GM13977 (cell line): ENCODE results near the gene RABL6.

Source experiments
- DNase-seq: peaks from one replicate; pipeline ENCODE4 v3.0.0; 2012; ENCODE audit warnings: low spot score
- CTCF ChIP-seq: IDR thresholded peaks from 2 replicates; pipeline ENCODE4 v1.5.1; 2012; ENCODE audit warnings: mild to moderate bottlenecking, control low read depth; ENCODE audit not compliant: insufficient read depth; ENCODE audit errors: extremely low read depth, missing control alignments
- in situ Hi-C: fragments of 300-500 bp; cut with MboI; formaldehyde crosslinking; loops from one replicate; pipeline ENCODE4 v1.12.0; 2022; ENCODE audit warnings: low sequenced_read_pairs, low pct_unique_long_range_greater_than_20kb, mixed read lengths, inconsistent platforms; ENCODE audit not compliant: unreplicated experiment

The RABL6 gene

GRCh38 chr9:136804509-136805206, 3.1 kb upstream of the RABL6 start:
- in situ Hi-C loops, result no loop called here

GRCh38 chr9:136805207-136805740, 2.5 kb upstream of the RABL6 start:
- no peak for DNase-seq
- TF ChIP-seq CTCF, result no peak
- in situ Hi-C loops, result no loop called here

More at GRCh38 chr9:136804509-136805206, 3.1 kb upstream of the RABL6 start:
- no peak for DNase-seq
- no peak for TF ChIP-seq CTCF

- in situ Hi-C loops, result no loop called here
- TF ChIP-seq CTCF, result no peak
- peak; percentile 20 for DNase-seq
Observed at GRCh38 chr9:136806067-136806466, 1.7 kb upstream of the RABL6 start.

GRCh38 chr9:136806631-136807201, 1.0 kb upstream of the RABL6 start:
- DNase-seq, result peak; percentile 15
- in situ Hi-C loops, result no loop called here
- TF ChIP-seq CTCF, result no peak

- in situ Hi-C loops, result no loop called here
- no peak for TF ChIP-seq CTCF
- peak; percentile 70 for DNase-seq
Observed at GRCh38 chr9:136808075-136808805, 492 bp downstream of the RABL6 start.

- no peak for TF ChIP-seq CTCF
- in situ Hi-C loops, result no loop called here
- DNase-seq, result no peak
Observed at GRCh38 chr9:136808806-136809158, 1.0 kb downstream of the RABL6 start.
